MV-4-11 (cell line): ENCODE results near the gene PRUNE2.
"Not testable (repeated sequence)": the region's sequence is repeated elsewhere in the genome, so short reads cannot be mapped to it uniquely, and the experiment has no call there.

Experiments
- DNase-seq: peaks from one replicate; lab custom pipeline; 2025; lab: John Stamatoyannopoulos, UW

The PRUNE2 gene, protein sequence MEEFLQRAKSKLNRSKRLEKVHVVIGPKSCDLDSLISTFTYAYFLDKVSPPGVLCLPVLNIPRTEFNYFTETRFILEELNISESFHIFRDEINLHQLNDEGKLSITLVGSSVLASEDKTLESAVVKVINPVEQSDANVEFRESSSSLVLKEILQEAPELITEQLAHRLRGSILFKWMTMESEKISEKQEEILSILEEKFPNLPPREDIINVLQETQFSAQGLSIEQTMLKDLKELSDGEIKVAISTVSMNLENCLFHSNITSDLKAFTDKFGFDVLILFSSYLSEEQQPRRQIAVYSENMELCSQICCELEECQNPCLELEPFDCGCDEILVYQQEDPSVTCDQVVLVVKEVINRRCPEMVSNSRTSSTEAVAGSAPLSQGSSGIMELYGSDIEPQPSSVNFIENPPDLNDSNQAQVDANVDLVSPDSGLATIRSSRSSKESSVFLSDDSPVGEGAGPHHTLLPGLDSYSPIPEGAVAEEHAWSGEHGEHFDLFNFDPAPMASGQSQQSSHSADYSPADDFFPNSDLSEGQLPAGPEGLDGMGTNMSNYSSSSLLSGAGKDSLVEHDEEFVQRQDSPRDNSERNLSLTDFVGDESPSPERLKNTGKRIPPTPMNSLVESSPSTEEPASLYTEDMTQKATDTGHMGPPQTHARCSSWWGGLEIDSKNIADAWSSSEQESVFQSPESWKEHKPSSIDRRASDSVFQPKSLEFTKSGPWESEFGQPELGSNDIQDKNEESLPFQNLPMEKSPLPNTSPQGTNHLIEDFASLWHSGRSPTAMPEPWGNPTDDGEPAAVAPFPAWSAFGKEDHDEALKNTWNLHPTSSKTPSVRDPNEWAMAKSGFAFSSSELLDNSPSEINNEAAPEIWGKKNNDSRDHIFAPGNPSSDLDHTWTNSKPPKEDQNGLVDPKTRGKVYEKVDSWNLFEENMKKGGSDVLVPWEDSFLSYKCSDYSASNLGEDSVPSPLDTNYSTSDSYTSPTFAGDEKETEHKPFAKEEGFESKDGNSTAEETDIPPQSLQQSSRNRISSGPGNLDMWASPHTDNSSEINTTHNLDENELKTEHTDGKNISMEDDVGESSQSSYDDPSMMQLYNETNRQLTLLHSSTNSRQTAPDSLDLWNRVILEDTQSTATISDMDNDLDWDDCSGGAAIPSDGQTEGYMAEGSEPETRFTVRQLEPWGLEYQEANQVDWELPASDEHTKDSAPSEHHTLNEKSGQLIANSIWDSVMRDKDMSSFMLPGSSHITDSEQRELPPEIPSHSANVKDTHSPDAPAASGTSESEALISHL (N-terminal part only)

DNA sequence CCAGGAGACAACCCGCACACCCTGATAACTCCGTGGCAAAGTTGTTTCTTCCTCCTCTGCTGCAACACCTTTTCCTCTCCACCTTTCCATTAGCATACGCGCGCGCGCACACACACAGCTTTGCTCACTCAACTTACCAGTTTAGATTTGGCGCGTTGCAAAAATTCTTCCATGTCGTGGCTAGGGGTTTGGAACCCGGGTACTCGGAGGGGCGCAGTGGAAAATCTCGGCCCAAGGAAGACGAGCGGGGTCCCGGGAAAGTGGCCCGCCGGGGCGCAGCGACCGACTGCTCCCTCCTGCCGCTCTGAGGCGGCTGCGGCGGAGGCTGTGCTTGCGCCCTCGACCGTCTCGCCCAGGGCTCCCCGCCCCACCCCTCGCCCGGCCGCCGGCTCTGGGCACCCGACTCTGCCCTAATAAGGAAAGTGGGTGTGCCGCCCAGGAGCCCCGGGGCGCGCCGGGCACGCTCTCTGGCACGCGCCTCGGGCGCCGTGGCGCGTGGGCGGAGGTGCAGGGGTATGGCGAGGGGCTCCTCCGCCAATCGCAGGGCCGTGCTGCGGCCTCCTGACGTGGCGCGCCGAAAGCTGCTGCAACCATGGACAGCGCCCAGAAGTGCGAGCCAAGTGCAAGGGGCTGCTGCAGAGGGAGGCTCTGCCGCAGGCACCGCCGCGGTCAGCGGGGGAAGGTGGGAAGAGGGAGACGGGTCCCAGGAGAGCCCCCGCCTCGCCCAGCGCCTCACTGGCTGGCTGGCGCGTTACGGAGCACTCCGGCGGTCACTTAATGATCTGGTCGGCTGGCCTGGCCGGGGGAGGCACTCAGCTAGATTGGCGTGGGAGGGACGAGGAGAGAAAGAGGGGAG is at the start of gene PRUNE2:
Gene PRUNE2 (minus strand): TSS at position 324 of the 856 bp plus-strand sequence. CDS start 151 bp downstream, at position 173.
- DNase-seq, result no peak

DNA sequence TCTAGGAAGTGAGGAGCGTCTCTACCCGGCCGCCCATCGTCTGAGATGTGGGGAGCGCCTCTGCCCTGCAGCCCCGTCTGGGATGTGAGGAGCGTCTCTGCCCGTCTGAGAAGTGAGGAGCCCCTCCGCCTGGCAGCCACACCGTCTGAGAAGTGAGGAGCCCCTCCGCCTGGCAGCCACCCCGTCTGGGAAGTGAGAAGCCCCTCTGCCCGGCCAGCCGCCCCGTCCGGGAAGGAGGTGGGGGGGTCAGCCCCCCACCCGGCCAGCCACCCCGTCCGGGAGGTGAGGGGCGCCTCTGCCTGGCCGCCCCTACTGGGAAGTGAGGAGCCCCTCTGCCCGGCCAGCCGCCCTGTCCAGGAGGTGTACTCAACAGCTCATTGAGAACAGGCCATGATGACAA is 49.5 kb upstream of the PRUNE2 start:
- DNase-seq, result not testable (repeated sequence)

DNA sequence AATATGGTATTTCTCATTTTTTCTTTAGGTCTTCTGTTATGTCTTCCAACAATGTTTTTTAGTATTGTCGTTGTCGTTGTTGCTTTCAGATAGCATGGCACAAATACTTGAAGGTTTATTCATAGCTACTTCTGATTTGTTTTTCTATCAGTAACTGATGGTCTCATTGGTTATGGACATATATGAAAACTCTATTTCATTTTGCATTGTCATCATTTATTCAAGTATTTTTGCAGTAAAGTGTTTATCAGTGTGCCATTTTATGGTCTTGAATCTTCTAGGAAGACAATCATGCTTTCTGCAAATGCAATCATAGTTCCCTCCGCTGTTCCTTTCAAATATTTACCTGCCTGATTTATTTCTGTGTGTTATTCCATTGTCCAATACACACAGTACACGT is 44.0 kb upstream of the PRUNE2 start:
- DNase-seq, result no peak

DNA sequence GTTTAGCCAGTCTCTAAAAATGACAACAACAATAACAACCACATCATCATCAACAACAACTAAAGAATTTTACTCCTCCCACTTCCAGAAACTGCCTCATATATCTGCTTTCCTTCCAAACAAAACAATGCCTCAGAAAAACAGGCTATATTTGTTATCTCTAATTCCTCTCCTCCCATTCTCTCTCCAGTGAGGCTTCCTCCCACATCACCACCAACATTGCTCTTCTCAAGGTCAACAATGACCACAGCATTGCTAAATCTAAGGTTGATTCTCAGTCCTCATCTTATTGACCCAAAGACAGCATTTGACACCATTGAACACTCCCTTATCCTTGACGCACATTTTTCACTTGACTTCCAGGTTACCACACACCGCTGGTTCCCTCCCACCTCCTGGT is 38.1 kb upstream of the PRUNE2 start:
- DNase-seq, result no peak

DNA sequence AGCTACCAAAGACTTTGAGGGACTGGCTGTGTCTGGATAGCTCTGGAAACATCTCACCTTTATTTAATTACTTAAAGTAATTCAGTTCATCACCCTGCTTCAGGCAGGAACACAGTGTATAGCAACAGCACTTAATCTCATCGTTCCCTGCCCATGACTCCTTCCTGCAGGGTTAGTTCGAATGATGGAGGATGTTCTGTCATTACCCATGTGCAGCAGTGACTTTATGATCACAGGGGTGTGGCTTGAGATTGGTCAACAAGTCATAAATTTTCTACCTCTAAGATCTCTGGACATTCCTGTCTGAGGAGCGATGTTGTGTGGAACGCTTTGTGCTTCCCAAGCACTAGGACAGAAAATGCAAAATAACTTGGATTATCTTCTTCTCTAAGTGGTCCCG is 37.1 kb upstream of the PRUNE2 start:
- no peak for DNase-seq

DNA sequence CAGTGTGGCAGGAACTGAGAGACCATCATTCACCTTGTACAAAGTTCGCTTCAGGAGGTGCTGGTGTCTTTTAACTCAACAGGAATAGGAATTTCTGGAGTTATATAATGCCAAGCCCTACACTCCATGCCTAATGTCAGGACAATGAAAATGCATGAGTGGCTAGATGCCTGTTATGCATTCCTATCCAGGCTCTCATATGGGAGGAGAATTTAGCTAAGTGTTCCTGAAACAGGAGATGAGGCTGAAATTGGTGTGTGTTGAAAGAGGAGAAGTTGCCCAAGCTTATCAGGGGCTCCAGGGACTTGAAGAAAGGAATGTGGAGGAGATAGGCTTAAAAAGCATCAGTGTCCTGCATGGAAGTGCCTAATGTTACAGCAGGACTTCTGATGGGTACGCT is 26.8 kb upstream of the PRUNE2 start:
- DNase-seq, result no peak

DNA sequence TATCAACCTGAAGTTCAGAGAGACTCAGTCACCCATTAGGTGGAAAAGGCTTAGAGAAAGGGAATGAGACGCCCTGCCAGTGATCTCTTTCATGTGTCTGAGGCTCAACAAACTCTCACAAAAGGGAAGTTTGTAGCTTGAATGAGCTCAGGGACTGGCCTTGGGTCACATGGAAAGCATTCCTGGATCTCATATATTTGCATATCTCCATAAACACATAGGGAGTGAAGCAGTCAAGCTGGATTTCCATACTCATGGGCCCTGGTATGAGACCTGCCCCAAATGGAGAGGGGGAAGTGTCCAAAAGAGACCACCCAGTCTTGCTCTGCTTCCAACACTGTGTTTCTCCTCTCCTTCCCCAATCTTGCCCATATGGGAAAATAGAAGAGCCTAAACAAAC is 26.4 kb upstream of the PRUNE2 start:
- DNase-seq, result no peak

DNA sequence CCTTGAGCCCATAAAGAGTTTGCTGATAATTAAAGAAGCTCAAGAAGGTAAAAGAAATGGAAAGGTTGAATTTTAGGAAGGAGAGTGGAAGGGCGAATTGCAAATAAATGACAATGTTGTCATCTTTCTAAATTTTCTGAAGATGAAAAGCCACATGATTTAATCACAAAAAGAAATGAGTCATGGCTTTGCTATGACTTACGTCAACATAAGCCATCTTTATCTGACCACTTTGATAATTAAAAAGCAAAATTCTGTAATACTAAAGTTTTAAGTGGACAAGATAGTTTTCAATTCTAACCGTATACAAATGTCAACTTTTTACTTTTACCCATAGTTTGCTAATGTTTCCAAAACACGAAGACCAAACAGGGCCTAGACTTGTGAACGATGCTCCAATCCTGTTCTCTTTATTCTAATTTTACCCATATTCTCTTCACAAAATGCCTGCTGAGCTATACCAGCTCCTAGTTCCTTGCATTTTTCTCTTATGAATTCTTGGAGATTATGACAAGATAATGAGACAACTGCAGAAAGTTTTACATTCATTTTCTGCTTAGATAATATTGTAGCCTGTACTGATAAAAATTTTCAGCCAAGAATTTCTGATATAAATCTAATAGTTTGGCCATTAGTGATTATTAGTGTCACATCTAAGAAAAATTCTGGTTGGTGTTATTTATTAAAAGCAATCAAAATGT is 21.8 kb upstream of the PRUNE2 start:
- DNase-seq, result no peak

DNA sequence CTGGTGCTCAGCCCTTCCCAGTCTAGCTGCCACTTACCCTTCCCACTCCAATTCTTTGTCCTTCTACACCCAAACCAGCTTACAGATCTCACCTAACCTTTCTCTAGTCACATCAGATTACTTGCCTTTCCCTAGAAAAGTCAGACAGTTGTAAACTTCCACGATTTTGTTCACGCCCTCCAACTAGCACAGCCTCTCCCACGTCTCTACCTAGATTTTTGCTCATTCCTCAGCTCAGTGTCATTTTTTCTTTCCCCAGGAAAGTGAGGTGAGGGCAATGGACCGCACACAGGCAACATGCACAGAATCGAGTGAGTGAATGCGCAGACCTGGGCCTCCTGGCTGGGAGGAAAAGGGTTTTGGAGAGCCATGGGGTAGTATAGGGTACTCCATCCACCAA is 20.9 kb upstream of the PRUNE2 start:
- DNase-seq, result no peak

DNA sequence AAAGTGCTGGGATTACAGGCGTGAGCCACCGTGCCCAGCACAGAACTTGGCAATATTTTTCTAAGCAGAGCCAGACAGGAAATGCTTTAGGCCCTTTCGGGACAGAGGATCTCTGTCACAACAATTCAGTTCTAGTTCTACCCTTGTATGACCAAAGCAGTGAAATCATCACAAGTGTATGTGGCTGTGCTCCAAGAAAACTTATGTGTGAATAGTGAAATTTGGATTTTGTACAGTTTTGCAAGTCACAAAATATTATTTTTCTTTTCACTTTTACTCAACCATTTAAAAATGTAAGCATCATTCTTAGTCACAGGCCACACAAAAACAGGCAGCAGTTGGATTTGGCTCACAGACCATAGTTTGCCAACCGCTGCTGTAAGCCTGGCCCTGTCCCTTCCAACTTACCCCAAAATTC is 20.4 kb upstream of the PRUNE2 start:
- DNase-seq, result no peak

DNA sequence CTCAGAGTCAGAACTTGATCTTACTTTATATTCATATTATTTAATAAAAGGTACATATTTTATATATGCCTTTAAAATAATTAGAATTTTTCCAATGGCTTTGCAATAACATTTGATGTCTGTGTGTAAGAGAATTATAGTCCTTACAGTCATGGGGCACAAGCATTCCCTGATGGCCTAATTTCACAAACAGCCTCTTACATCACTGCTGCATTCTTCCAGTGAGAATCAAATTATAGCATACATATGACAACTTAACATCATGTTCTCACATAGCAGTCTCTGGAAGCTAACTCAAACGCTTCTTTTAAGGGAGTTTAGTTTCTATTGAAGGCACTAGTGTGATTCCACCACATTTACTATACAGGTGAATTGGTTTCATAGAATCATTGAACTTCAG is 15.3 kb upstream of the PRUNE2 start:
- no peak for DNase-seq

DNA sequence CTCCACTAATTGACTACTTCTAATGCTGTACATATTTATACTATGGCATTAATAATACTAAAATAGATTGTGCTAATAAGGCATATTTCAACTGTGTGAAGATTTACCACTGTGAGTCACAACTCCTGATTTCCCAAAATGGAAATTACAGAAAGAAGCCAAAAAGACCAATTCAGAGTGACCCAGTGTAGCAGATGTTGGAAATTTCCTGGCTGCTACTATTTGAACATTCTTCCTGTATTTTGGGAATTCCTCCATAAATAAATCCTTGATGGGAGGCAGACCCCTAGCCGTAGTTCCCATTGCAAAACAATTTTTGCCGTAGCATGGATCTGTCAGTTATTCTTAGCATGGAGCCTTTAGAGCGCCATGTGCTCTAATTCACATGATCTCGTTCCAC is 11.4 kb upstream of the PRUNE2 start:
- no peak for DNase-seq

DNA sequence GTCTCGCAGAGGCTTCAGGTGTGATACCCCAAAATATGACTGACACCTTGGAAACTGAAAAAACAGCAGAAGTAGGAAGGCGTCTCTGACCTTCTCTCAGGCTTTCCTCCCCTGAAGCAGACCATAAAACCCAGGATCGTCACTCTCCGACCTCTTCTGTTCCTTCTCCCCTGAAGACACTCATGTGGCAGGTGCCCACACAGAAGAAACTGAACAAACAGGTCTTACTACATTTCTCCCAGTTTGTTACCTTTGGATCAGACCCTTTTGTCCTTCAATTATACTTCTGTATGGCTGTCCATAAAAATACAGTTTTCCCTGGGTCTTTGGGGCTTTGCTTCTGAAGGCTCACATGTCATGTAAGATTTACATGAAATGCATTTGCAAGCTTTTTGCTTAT is 10.3 kb upstream of the PRUNE2 start:
- DNase-seq, result no peak

DNA sequence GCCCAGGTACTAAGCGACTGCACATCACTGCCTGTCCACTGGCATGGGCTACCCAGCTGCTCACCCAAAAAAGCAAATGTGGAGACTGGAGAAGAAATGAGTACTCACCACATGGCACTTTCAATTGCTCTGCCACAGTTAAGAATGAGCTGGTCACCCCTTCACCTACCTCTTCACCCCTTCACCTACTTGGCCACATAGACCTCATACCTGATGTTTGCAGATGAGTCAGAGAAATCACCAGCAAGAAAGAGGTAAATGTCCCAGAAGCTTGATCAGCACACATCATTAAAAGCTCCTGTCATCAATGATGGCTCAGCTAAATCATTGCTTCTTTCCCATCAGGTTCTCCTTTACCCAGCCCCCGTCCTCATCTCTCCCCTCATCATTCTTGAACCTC is 7.6 kb upstream of the PRUNE2 start:
- DNase-seq, result no peak

DNA sequence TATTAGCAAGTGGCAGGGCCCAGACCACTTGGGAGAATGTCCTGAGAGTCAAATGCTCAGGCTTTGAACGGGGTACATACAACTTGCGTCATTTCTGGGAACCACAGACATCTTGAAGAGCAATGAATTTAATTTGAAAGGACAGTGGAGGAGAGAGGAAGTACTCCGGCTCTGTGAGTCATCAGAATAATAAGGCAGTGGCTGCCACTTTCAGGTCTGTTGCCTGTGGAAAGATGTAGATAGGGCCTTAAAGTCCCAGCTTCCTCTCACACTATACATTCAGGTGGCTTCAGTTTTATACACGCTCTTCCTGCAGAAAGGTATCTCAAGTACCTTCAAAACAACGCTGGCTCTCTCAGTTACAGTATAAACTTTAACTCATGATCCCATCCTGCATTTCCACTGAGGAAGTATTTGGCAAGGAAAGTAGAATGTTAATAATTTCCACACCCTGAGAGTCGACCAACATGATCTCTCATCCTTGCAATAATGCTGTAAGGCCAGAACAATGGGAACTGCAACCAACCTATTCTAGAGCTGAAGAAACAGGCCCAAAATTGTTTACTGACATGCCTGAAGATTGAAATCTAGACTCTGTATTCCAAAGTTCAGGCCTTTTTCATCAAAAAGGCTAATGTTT is 6.8 kb upstream of the PRUNE2 start:
- DNase-seq, result peak; percentile 81

DNA sequence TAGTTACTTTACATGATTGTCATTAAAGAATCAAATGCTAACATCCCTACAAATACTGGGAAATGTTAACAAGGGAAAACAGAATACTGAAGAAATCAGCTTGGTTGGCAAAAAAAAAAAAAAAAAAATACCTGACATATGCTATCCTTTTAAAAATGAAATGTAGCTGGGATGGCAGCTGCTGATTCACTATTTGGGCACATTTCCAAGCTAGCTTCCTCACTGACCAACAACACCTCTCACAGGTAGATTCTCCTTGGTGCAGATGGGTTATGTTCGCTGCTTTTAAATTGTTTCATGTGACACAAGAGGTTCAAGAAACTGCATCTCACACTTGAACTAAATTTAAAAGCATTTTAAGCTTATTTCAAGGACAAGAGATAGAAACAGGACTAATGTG is 6.1 kb upstream of the PRUNE2 start:
- DNase-seq, result no peak

DNA sequence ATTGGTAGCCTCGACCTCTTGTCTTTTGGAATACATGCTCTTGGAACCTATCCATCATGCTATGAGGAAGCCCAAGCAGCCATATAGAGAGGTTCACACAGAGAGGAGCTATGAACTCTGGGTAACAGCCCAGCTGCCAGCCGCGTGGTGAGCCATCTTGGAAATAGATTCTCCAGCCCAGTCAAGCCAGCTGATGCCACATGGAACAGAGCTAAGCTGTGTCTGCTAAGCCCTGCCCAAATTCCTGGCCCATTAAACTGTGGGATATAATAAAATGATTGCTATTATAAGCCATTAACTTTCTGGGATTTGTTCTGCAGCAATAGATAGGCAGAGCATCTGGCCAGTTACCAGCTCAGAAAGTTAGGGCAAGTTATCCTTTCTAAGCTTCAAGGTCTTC is 4.9 kb upstream of the PRUNE2 start:
- no peak for DNase-seq

DNA sequence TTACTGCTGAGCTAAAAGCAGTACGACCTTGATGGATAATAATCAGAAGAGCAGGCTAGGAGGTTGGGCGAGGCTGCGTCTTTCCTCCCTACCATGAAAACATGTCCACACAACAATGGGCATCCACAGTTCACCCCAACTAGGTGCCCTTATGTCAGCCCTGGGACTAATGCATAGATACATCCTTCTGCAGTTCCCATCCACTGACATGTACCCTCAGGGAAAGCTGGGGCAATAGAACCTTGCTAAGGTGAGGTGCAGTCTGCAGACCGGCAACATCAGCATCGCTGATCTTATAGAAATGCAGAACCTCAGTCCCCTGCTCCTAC is 697 bp upstream of the PRUNE2 start:
- DNase-seq, result no peak

DNA sequence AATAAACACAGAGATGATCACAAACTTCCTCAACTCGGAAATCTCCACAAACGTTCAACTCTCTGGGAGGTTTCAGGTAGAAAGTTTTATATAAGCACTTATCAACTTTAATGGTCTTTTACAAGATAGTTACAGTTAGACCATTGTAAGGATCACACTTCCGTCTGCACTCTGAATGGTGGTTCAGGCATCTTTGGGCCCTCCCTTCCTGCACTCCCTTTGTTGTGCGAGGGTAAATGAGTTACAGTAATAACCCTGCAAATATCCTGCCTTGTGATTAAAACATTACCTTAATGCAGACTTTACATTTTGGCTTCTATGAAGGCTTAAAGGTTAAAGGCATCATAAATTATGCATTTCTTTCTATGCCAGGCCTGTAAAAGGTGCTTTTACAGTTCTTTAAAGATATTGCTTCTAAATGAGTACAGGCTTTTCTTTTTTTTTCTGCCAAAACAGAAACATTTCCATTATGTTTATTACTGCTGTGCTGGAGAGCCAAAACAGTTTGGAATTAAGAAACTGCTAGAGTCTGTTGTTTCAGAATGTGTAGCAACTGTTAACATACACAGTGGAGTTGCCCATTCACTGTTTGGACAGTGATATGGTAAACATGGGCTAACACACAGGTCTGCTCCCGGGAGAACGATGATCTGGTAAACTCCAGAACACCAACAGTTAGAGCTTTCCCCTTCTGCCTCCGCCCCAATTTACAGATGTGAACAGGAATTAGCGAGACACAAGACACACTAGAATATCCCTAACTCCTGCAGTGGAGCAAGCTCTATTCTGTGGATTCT is 1.1 kb downstream of the PRUNE2 start:
- DNase-seq, result no peak

DNA sequence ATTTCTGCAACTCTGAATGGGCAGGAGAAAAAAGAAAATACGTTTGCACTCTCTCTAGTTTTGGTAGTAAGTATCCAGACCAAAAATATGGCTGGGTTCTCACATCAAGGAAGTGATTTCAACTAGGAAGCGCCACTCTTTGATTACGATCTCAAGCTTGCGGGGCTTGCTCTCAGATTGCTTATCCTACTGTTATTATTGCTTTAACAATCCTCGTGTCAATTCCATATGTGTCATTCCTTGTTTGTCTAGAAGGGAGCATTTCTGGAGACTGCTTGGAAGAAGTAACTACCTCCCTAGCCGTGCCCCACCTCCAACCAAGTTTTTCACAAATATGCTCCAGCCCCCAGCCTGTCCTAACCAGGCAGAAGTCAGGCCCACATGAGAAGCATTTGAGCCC is 3.5 kb downstream of the PRUNE2 start:
- DNase-seq, result no peak
